Prostate gland (tissue), 2 donors: ENCODE data around the gene TP53BP1.

Experiments used
- CTCF ChIP-seq, 4 experiments: fragments of 200-600 bp in 2 of 4; fragments of 450-650 bp in 2 of 4; sonication (generic) in 2 of 4; IDR thresholded peaks; 1 replicate in 3 of 4; 2 replicates in 1 of 4; pipeline ENCODE4 v1.5.1; 2016 to 2019; ENCODE audit warnings: antibody characterized with exemption in 4 of 4, mild to moderate bottlenecking in 2 of 4, moderate library complexity in 2 of 4
- POLR2AphosphoS5 ChIP-seq: sonication (generic); formaldehyde crosslinking; IDR thresholded peaks from one replicate; pipeline ENCODE4 v1.6.1; 2017; ENCODE audit warnings: antibody characterized with exemption

- peak in 2 of 4 experiments; percentile 65 to 66 for TF ChIP-seq CTCF (IDR thresholded peaks at IDR 0.05)
- TF ChIP-seq POLR2AphosphoS5, result peak; percentile 61
These were observed 52.2 kb downstream of the TP53BP1 start for GRCh38 chr15:43440721-43441281.
